K562 (cell line): ENCODE data around the gene NLRP12. TPM values are rescaled to one million over a fixed set of nuclear protein-coding genes. Genes with fewer than 3 reads are reported as not detected.

Experiments used
- ASH1L ChIP-seq: fragments of 450-650 bp; IDR thresholded peaks from 2 replicates; pipeline ENCODE4 v1.6.1; 2018; ENCODE audit warnings: borderline replicate concordance, mild to moderate bottlenecking, low read depth; ENCODE audit not compliant: partially characterized antibody
- CREM ChIP-seq: IDR thresholded peaks from 2 replicates; pipeline ENCODE4 v1.6.1; 2014; ENCODE audit warnings: antibody characterized with exemption, low read depth
- DPF2 ChIP-seq: fragments of 450-650 bp; IDR thresholded peaks from 2 replicates; pipeline ENCODE4 v1.6.1; 2016
- ERF ChIP-seq: fragments of 450-650 bp; formaldehyde crosslinking; IDR thresholded peaks from 2 replicates; pipeline ENCODE4 v1.4.0; 2020; ENCODE audit warnings: mild to moderate bottlenecking, mixed read lengths
- ETV5 ChIP-seq: sonication (generic); formaldehyde crosslinking; IDR thresholded peaks from 2 replicates; pipeline ENCODE4 v1.4.0; 2020; ENCODE audit warnings: low read depth, mild to moderate bottlenecking, missing genetic modification reagents
- EZH2 ChIP-seq: IDR thresholded peaks from 2 replicates; pipeline ENCODE4 v1.6.1; 2012; ENCODE audit warnings: low read depth, mild to moderate bottlenecking, inconsistent platforms, low read length, borderline replicate concordance
- FOXP1 ChIP-seq: sonication (generic); formaldehyde crosslinking; IDR thresholded peaks from 2 replicates; pipeline ENCODE4 v1.8.0; 2022; ENCODE audit warnings: mild to moderate bottlenecking, missing genetic modification reagents
- GABPB1 ChIP-seq: sonication (generic); formaldehyde crosslinking; IDR thresholded peaks from 2 replicates; pipeline ENCODE4 v1.8.0; 2022; ENCODE audit warnings: mild to moderate bottlenecking, missing genetic modification reagents
- GATAD2A ChIP-seq: fragments of 450-650 bp; IDR thresholded peaks from 2 replicates; pipeline ENCODE4 v1.6.1; 2017
- GTF2F1 ChIP-seq: IDR thresholded peaks from 2 replicates; pipeline ENCODE4 v1.6.1; 2011; ENCODE audit warnings: low read depth, low read length, improper control_type of control experiment
- KLF6 ChIP-seq: fragments of 250-450 bp; sonication (Bioruptor Pico); IDR thresholded peaks from 2 replicates; pipeline ENCODE4 v1.4.0; 2020; ENCODE audit warnings: mild to moderate bottlenecking, moderate library complexity, borderline replicate concordance
- MAFK ChIP-seq: IDR thresholded peaks from 2 replicates; pipeline ENCODE4 v1.6.1; 2011; ENCODE audit warnings: low read length, improper control_type of control experiment
- MAX ChIP-seq: sonication (generic); formaldehyde crosslinking; IDR thresholded peaks from 2 replicates; pipeline ENCODE4 v1.9.0; 2022; ENCODE audit warnings: mild to moderate bottlenecking, missing genetic modification reagents
- MCM3 ChIP-seq: fragments of 450-650 bp; IDR thresholded peaks from 2 replicates; pipeline ENCODE4 v1.6.1; 2016
- MYNN ChIP-seq, 2 experiments: sonication (generic); formaldehyde crosslinking in 1 of 2; IDR thresholded peaks; 2 replicates each; pipeline versions ENCODE4 v1.5.0 to v1.6.1; 2016 to 2020; ENCODE audit warnings: antibody characterized with exemption in 1 of 2, missing genetic modification reagents in 1 of 2
- PHF21A ChIP-seq: fragments of 450-650 bp; IDR thresholded peaks from 2 replicates; pipeline ENCODE4 v1.6.1; 2017; ENCODE audit warnings: low read depth, borderline replicate concordance
- POLR2AphosphoS5 ChIP-seq: IDR thresholded peaks from 2 replicates; pipeline ENCODE4 v1.6.1; 2011; ENCODE audit warnings: mild to moderate bottlenecking, low read depth, low read length, moderate library complexity; ENCODE audit not compliant: control insufficient read depth, insufficient read depth
- POLR3A ChIP-seq: IDR thresholded peaks from 2 replicates; pipeline ENCODE4 v1.6.1; 2011; ENCODE audit warnings: borderline replicate concordance, mild to moderate bottlenecking, moderate library complexity; ENCODE audit not compliant: insufficient read length, insufficient read depth; ENCODE audit errors: extremely low read depth
- PYGO2 ChIP-seq: fragments of 450-650 bp; IDR thresholded peaks from 2 replicates; pipeline ENCODE4 v1.6.1; 2016; ENCODE audit warnings: mild to moderate bottlenecking, missing genetic modification characterization, moderate library complexity, missing compliant biosample characterization
- RAD21 ChIP-seq, 2 experiments: fragments of 250-450 bp in 1 of 2; fragments of 450-650 bp in 1 of 2; sonication (Bioruptor Pico) in 1 of 2; formaldehyde crosslinking in 1 of 2; IDR thresholded peaks in 1 of 2; conservative IDR thresholded peaks in 1 of 2; 2 replicates each; pipeline versions ENCODE4 v1.4.0 to v1.8.0; 2020 to 2022; ENCODE audit warnings: mild to moderate bottlenecking in 2 of 2, moderate library complexity in 1 of 2
- RBM15 ChIP-seq: fragments of 200-400 bp; formaldehyde crosslinking; IDR thresholded peaks from 2 replicates; pipeline ENCODE4 v1.6.1; 2018; ENCODE audit warnings: mild to moderate bottlenecking, low read length, moderate library complexity; ENCODE audit not compliant: insufficient read depth
- ZFP36 ChIP-seq: fragments of 150-350 bp; IDR thresholded peaks from 2 replicates; pipeline ENCODE4 v1.6.1; 2018; ENCODE audit warnings: low read length, low read depth; ENCODE audit not compliant: partially characterized antibody
- ZNF589 ChIP-seq: fragments of 200-800 bp; sonication (Bioruptor generic); IDR thresholded peaks from 2 replicates; pipeline ENCODE4 v1.6.1; 2016; ENCODE audit warnings: low read depth, missing genetic modification characterization, missing compliant biosample characterization
- polyA plus RNA-seq, 8 experiments: library from polyadenylated mRNA; depleted of rRNA in 4 of 8; stranded (reverse) in 5 of 8; unstranded in 3 of 8; fragments of >200 nt; fragmentation: Nextera tagmentation in 2 of 8; fragmentation: Illumina TruSeq in 1 of 8; extraction: Ambion mirVana in 2 of 8; extraction: Trizol in 1 of 8; gene quantifications; 2 replicates each; pipeline versions ENCODE4 v1.2.1 to v1.2.3, GENCODE V29; 2011 to 2014; ENCODE audit warnings: inconsistent platforms in 1 of 8, missing spikeins in 1 of 8
- total RNA-seq, 7 experiments: library from RNA; depleted of rRNA in 6 of 7; stranded (reverse); fragments of >200 nt in 6 of 7; fragmentation: Illumina TruSeq in 2 of 7; extraction: Trizol in 2 of 7; gene quantifications; 2 replicates each; pipeline versions ENCODE4 v1.2.1 to v1.2.3, GENCODE V29; 2011 to 2021; ENCODE audit warnings: low replicate concordance in 1 of 7
- TF ChIP-seq, protein P1 (sequence below): IDR thresholded peaks from 2 replicates; pipeline ENCODE4 v1.6.1; 2011; ENCODE audit not compliant: insufficient read length; ENCODE audit errors: extremely low read depth
- TF ChIP-seq, protein P2 (sequence below): fragments of 450-650 bp; formaldehyde crosslinking; conservative IDR thresholded peaks from 2 replicates; pipeline ENCODE4 v1.4.0; 2022; ENCODE audit warnings: mild to moderate bottlenecking, missing genetic modification characterization

The NLRP12 gene
- total and polyA plus RNA-seq, 9 of the 15 experiments (the other 6 are each of a cell fraction or from before 2014, with no cell fraction given) = not detected

DNA sequence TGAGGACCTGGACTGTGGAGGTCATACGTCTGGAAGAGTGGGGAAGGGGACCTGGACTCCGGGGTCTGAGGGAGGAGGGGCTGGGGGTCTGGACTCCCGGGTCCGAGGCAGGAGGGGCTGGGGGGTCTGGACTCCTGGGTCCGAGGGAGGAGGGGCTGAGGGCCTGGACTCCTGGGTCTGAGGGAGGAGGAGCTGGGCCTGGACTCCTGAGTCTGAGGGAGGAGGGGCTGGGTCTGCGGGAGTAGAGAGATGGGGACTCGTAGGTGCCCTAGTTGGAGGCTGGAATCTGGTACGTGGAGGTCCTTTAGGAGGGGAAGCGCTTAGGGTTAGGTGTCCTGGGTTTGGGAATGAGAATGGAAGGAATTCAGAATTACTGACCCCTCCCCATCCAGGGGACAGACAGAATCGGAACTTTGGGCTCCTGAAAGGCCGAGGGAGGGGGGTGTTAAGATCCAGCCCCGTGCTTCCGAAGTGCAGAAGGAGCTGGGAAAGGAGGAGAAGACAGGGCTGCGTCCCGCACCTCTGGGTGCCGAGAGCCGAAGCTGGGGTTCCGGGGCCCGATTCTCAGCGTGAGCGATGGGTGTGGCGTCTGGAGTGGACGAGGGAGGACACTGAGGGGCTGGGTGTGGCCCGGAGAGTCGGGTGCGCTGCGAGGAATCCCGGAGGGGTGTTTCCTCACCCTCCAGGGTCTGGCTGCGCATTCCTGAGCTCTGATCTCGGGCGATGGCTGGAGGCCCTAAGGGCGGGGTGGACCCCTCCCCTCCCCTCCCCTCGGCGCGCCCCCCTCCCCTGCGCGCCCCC is 44.2 kb upstream of the NLRP12 start (continued):
- TF ChIP-seq MAX (CRISPR knock-in tag) = 0 out of 2 replicates have a peak, but pooled peaks have one; percentile 21
- TF ChIP-seq RAD21 (CRISPR knock-in tag; conservative IDR thresholded peaks at IDR 0.05 in 1 of 2, IDR thresholded peaks at IDR 0.05 in 1 of 2) = no peak
- peak; percentile 16; the same call in 1 of the 2 replicates for TF ChIP-seq PHF21A
- TF ChIP-seq CREM = peak; percentile 32; the same call in 1 of the 2 replicates
- no peak for TF ChIP-seq MAFK
- no peak for TF ChIP-seq ERF (CRISPR knock-in tag)
- TF ChIP-seq ZFP36 = peak; percentile 37
- TF ChIP-seq GTF2F1 = no peak
- TF ChIP-seq PYGO2 (tag) = no peak
- TF ChIP-seq POLR2AphosphoS5 = 0 out of 2 replicates have a peak, but pooled peaks have one; percentile 9
- TF ChIP-seq MYNN (IDR thresholded peaks at IDR 0.05) = no peak
- TF ChIP-seq MYNN (CRISPR knock-in tag; IDR thresholded peaks at IDR 0.05) = no peak
- no peak for TF ChIP-seq ETV5 (CRISPR knock-in tag)
- no peak for TF ChIP-seq ZNF589
- no peak for TF ChIP-seq POLR3A
- TF ChIP-seq KLF6 (CRISPR knock-in tag) = 0 out of 2 replicates have a peak, but pooled peaks have one; percentile 21
- no peak for TF ChIP-seq ASH1L
- TF ChIP-seq, protein P1, sequence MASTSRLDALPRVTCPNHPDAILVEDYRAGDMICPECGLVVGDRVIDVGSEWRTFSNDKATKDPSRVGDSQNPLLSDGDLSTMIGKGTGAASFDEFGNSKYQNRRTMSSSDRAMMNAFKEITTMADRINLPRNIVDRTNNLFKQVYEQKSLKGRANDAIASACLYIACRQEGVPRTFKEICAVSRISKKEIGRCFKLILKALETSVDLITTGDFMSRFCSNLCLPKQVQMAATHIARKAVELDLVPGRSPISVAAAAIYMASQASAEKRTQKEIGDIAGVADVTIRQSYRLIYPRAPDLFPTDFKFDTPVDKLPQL = no peak
- no peak for TF ChIP-seq EZH2
- TF ChIP-seq, protein P2, sequence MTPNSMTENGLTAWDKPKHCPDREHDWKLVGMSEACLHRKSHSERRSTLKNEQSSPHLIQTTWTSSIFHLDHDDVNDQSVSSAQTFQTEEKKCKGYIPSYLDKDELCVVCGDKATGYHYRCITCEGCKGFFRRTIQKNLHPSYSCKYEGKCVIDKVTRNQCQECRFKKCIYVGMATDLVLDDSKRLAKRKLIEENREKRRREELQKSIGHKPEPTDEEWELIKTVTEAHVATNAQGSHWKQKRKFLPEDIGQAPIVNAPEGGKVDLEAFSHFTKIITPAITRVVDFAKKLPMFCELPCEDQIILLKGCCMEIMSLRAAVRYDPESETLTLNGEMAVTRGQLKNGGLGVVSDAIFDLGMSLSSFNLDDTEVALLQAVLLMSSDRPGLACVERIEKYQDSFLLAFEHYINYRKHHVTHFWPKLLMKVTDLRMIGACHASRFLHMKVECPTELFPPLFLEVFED (CRISPR knock-in tag) = no peak
- TF ChIP-seq FOXP1 = no peak
- TF ChIP-seq MCM3 = no peak
- peak; percentile 9; the same call in 1 of the 2 replicates for TF ChIP-seq GABPB1
- TF ChIP-seq GATAD2A = no peak
- TF ChIP-seq RBM15 = no peak
- 0 out of 2 replicates have a peak, but pooled peaks have one; percentile 11 for TF ChIP-seq DPF2
